ENCODE measurements around the gene H2BK1. TPM values are rescaled to one million over a fixed set of nuclear protein-coding genes. Genes with fewer than 3 reads are reported as not detected.

The H2BK1 gene
- total RNA-seq, 1 donor, result not detected

GRCh38 chr7:151209588-151209987 lies 700 bp downstream of the H2BK1 start:
- TF ChIP-seq CTCF (IDR thresholded peaks at IDR 0.05; ENCODE audit: insufficient read depth, low read length), result no peak
- no peak for DNase-seq (ENCODE audit: low read depth)
- H3K4me3 ChIP-seq (ENCODE audit: low read depth, low read length), result no peak overlapping the region

GRCh38 chr7:151208253-151208862 lies 1.9 kb downstream of the H2BK1 start:
- no peak for DNase-seq (ENCODE audit: low read depth)
- no peak overlapping the region for H3K4me3 ChIP-seq (ENCODE audit: low read depth, low read length)
- TF ChIP-seq CTCF (IDR thresholded peaks at IDR 0.05; ENCODE audit: insufficient read depth, low read length), result no peak

- no peak for DNase-seq (ENCODE audit: low read depth)
- no peak for TF ChIP-seq CTCF (IDR thresholded peaks at IDR 0.05; ENCODE audit: insufficient read depth, low read length)
- no peak overlapping the region for H3K4me3 ChIP-seq (ENCODE audit: low read depth, low read length)
These were observed 2.5 kb downstream of the H2BK1 start for GRCh38 chr7:151207804-151208203.

- no peak for DNase-seq (ENCODE audit: low read depth)
- no peak for TF ChIP-seq CTCF (IDR thresholded peaks at IDR 0.05; ENCODE audit: insufficient read depth, low read length)
- H3K4me3 ChIP-seq (ENCODE audit: low read depth, low read length), result no peak overlapping the region
These were observed 3.0 kb downstream of the H2BK1 start for GRCh38 chr7:151207315-151207714.

- TF ChIP-seq CTCF (IDR thresholded peaks at IDR 0.05; ENCODE audit: insufficient read depth, low read length), result no peak
- no peak for DNase-seq (ENCODE audit: low read depth)
- H3K4me3 ChIP-seq (ENCODE audit: low read depth, low read length), result no peak overlapping the region
These were observed 3.4 kb downstream of the H2BK1 start for GRCh38 chr7:151206914-151207313.

GRCh38 chr7:151205730-151206129 lies 4.6 kb downstream of the H2BK1 start:
- no peak for DNase-seq (ENCODE audit: low read depth)
- no peak for TF ChIP-seq CTCF (IDR thresholded peaks at IDR 0.05; ENCODE audit: insufficient read depth, low read length)
- H3K4me3 ChIP-seq (ENCODE audit: low read depth, low read length), result no peak overlapping the region
